MCF 10A (cell line): ENCODE results near the gene FRAS1. TPM values are rescaled to one million over a fixed set of nuclear protein-coding genes. Genes with fewer than 3 reads are reported as not detected.

ENCODE experiments used
- BruUV-seq: library from RNA; stranded (reverse); fragments of 400-500 nt; replicated peaks from 2 replicates; lab custom pipeline; 2021; lab: Mats Ljungman, UMichigan
- CTCF ChIA-PET: fragments of 300-600 bp; sonication (Branson Sonifier 250); formaldehyde crosslinking; extraction: SDS; loops from one replicate; lab custom pipeline; 2021; ENCODE audit warnings: antibody characterized with exemption, inconsistent platforms; lab: Yijun Ruan, JAX
- POLR2A ChIA-PET: fragments of 300-600, 350-650 bp; sonication (Branson Sonifier 250); formaldehyde crosslinking; extraction: SDS; loops from one replicate; lab custom pipeline; 2020; ENCODE audit warnings: antibody characterized with exemption, inconsistent platforms; lab: Yijun Ruan, JAX
- DNase-seq: peaks from one replicate; pipeline ENCODE4 v3.0.0-alpha.2; 2018; ENCODE audit not compliant: unreplicated experiment
- H3K27ac Mint-ChIP-seq: one replicate; pipeline ENCODE4 v1.8.0; 2022; ENCODE audit warnings: mild to moderate bottlenecking, low read depth, mixed read lengths; ENCODE audit not compliant: unreplicated experiment
- H3K27me3 Mint-ChIP-seq: one replicate; pipeline ENCODE4 v1.8.0; 2022; ENCODE audit warnings: mixed read lengths; ENCODE audit not compliant: insufficient read depth, unreplicated experiment
- H3K36me3 Mint-ChIP-seq: one replicate; pipeline ENCODE4 v1.8.0; 2022; ENCODE audit warnings: mild to moderate bottlenecking, moderate library complexity, mixed read lengths; ENCODE audit not compliant: insufficient read depth, unreplicated experiment
- H3K4me1 Mint-ChIP-seq: one replicate; pipeline ENCODE4 v1.8.0; 2022; ENCODE audit warnings: mixed read lengths; ENCODE audit not compliant: insufficient read depth, unreplicated experiment
- H3K4me3 Mint-ChIP-seq: one replicate; pipeline ENCODE4 v1.8.0; 2022; ENCODE audit warnings: mild to moderate bottlenecking, moderate library complexity, mixed read lengths; ENCODE audit not compliant: unreplicated experiment
- H3K9me3 Mint-ChIP-seq: one replicate; pipeline ENCODE4 v1.8.0; 2022; ENCODE audit warnings: mixed read lengths; ENCODE audit not compliant: unreplicated experiment
- intact Hi-C: fragments of 100-400 bp; cut with micrococcal nuclease; formaldehyde crosslinking; loops from 2 replicates; pipeline ENCODE4 v1.14.1; 2022
- total RNA-seq: library from RNA; stranded (reverse); gene quantifications from 2 replicates; pipeline ENCODE4 v1.2.3, GENCODE V29; 2022
- TF ChIP-seq, protein P1 (sequence below): fragments of 200-600 bp; IDR thresholded peaks from one replicate; pipeline ENCODE4 v1.8.0; 2022; ENCODE audit warnings: antibody characterized with exemption, mild to moderate bottlenecking; ENCODE audit not compliant: unreplicated experiment

Gene FRAS1
- total RNA-seq, 1 experiment from 2014 or later, result 2.0 TPM

DNA sequence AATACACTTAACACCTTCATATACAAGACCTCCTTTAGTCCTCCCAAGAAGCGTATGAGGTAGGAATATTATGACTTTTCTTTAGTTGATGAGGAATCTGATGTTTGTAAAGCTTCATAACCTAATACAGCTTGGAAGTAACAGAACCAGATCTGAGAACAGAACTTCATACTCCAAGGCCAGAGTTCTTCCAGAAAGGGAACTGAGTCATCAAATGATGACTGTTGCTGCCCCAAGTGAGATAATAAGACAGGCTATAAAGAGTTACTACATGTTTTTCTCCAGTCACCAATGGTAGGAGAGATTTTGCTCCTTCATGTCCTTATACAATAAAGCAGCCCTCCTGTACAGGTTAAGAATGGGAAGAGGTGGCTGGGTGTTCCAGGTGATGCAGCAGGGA lies 420.2 kb downstream of the FRAS1 start:
- Mint-ChIP-seq H3K36me3 (no peaks in the 10 kb centered on the region), H3K27ac (no peak overlapping the region), H3K9me3 (no peaks in the 10 kb centered on the region), H3K4me3 (no peak overlapping the region), H3K4me1 (peaks cover 6% of the 10 kb centered on the region), H3K27me3 (no peaks in the 10 kb centered on the region)
- ChIA-PET POLR2A (no interaction called here), CTCF (no interaction called here)
- intact Hi-C loops, result no loop called here
- TF ChIP-seq, protein P1, sequence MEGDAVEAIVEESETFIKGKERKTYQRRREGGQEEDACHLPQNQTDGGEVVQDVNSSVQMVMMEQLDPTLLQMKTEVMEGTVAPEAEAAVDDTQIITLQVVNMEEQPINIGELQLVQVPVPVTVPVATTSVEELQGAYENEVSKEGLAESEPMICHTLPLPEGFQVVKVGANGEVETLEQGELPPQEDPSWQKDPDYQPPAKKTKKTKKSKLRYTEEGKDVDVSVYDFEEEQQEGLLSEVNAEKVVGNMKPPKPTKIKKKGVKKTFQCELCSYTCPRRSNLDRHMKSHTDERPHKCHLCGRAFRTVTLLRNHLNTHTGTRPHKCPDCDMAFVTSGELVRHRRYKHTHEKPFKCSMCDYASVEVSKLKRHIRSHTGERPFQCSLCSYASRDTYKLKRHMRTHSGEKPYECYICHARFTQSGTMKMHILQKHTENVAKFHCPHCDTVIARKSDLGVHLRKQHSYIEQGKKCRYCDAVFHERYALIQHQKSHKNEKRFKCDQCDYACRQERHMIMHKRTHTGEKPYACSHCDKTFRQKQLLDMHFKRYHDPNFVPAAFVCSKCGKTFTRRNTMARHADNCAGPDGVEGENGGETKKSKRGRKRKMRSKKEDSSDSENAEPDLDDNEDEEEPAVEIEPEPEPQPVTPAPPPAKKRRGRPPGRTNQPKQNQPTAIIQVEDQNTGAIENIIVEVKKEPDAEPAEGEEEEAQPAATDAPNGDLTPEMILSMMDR, result no peak
- BruUV-seq, result no TSS peak
- no peak for DNase-seq

DNA sequence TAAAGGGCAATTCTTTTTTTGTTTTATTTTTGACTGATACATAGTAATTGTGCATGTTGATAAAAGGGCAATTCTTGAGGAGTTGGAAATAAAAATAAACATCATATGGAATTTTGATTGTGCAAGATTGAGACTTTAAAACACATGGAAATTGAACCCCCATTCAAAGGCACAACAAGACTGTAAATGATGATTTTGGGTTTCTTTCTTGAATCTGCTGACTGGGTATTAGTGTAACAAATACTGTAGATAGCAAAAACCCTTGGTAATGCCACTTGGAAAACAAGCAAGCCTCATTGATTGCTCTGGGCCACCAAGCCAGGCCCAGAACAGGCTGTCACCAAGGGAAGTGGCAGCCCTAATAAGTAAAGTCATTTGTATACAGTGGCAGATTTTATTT lies 421.4 kb downstream of the FRAS1 start:
- H3K36me3 Mint-ChIP-seq, result no peaks in the 10 kb centered on the region
- TF ChIP-seq, protein P1, result no peak
- no peaks in the 10 kb centered on the region for H3K9me3 Mint-ChIP-seq
- DNase-seq, result no peak
- CTCF ChIA-PET, result no interaction called here
- H3K27me3 Mint-ChIP-seq, result no peaks in the 10 kb centered on the region
- H3K27ac Mint-ChIP-seq, result no peak overlapping the region
- intact Hi-C loops, result no loop called here
- peaks cover 6% of the 10 kb centered on the region for H3K4me1 Mint-ChIP-seq
- no TSS peak for BruUV-seq
- POLR2A ChIA-PET, result no interaction called here
- H3K4me3 Mint-ChIP-seq, result no peak overlapping the region

DNA sequence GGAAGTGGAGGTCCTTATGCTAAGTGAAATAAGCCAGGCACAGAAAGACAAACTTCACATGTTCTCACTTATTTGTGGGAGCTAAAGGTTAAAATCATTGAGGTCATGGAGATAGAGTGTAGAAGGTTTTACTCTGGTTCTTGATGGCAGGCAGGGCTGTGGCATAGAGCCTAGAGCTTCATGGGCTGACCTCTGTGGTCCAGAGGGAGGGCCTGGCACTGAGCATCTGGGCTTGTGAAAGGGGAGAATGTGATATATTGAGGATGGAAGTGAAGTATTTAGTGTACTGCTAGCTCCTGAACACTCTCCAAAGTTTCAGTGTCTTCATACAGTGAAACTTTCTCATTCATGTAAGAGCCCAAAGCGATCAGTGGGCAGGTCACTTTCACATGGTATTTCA lies 423.2 kb downstream of the FRAS1 start:
- ChIA-PET POLR2A (no interaction called here), CTCF (interaction anchor here (0.5 to 1.6 kb wide), 2 partner anchors 11 to 1993 kb away, joined by 4 to 9 read pairs; no protein-coding TSS in a partner anchor)
- no peak overlapping the region for H3K27ac Mint-ChIP-seq
- TF ChIP-seq, protein P1, result no peak
- H3K4me1 Mint-ChIP-seq, result peaks cover 6% of the 10 kb centered on the region
- BruUV-seq, result no TSS peak
- no peaks in the 10 kb centered on the region for H3K27me3 Mint-ChIP-seq
- H3K36me3 Mint-ChIP-seq, result no peaks in the 10 kb centered on the region
- intact Hi-C loops, result no loop called here
- H3K9me3 Mint-ChIP-seq, result no peaks in the 10 kb centered on the region
- no peak for DNase-seq
- H3K4me3 Mint-ChIP-seq, result no peak overlapping the region

DNA sequence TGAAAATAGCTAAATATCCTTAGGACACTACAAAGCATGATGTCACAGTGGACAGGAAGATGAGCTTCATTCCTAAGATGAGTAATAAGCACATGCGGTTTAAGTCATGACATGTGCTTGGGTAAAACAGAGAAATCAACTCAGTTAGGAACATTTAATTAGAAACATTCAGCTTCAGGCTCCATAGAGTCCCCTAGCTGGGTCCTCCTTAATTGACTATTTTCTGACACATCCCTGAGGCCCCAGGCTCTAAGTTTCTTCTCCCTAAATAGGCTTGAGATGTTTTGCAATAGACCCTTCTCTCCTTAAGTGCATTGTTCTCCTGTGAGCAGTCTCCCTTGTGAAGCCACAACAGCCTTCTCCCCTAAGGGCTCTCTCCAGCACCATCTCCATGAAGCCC lies 424.1 kb downstream of the FRAS1 start:
- H3K36me3 Mint-ChIP-seq, result no peaks in the 10 kb centered on the region
- BruUV-seq, result no TSS peak
- CTCF ChIA-PET, result interaction anchor here (0.7 to 1.6 kb wide), 6 partner anchors 8 to 654 kb away, joined by 3 to 9 read pairs (median 4); no protein-coding TSS in a partner anchor
- POLR2A ChIA-PET, result interaction anchor here (0.5 to 1.0 kb wide), 3 partner anchors 9 to 910 kb away, joined by 3 to 5 read pairs (median 3); no protein-coding TSS in a partner anchor
- no peak overlapping the region for H3K4me3 Mint-ChIP-seq
- H3K27me3 Mint-ChIP-seq, result no peaks in the 10 kb centered on the region
- H3K27ac Mint-ChIP-seq, result peak overlapping the region; percentile 55
- H3K9me3 Mint-ChIP-seq, result no peaks in the 10 kb centered on the region
- peak; percentile 40 for DNase-seq
- TF ChIP-seq, protein P1, result no peak
- intact Hi-C loops, result no loop called here
- peaks cover 6% of the 10 kb centered on the region for H3K4me1 Mint-ChIP-seq
